Hippocampal formation (tissue), 2 donors: ENCODE data around the gene WHAMM.
"Not testable (repeated sequence)": the region's sequence is repeated elsewhere in the genome, so short reads cannot be mapped to it uniquely, and the experiment has no call there.

ENCODE experiments used
- DNase-seq, 2 donors: peaks; one replicate each; lab custom pipeline; 2025; lab: John Stamatoyannopoulos, UW

WHAMM gene

DNA sequence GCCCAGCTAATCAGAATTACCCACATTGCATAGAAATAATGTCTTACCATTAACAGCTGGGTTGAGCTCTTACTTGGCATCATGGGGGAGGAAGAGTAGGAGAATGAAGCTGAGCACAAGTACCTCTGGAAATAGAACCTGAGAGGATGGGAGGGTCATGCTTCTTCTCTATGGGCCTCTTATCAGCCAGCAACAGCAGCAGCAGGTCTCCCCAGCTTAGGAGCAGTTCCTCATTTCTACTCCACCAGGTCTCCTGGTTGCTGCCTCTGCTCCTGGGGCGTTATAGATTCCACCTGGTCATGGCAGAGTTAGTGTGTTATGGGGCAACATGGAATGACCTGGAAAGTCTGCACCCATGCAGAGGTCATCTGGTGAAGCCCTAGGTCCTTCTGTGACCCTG lies 6.9 kb upstream of the WHAMM start:
- no peak for DNase-seq

DNA sequence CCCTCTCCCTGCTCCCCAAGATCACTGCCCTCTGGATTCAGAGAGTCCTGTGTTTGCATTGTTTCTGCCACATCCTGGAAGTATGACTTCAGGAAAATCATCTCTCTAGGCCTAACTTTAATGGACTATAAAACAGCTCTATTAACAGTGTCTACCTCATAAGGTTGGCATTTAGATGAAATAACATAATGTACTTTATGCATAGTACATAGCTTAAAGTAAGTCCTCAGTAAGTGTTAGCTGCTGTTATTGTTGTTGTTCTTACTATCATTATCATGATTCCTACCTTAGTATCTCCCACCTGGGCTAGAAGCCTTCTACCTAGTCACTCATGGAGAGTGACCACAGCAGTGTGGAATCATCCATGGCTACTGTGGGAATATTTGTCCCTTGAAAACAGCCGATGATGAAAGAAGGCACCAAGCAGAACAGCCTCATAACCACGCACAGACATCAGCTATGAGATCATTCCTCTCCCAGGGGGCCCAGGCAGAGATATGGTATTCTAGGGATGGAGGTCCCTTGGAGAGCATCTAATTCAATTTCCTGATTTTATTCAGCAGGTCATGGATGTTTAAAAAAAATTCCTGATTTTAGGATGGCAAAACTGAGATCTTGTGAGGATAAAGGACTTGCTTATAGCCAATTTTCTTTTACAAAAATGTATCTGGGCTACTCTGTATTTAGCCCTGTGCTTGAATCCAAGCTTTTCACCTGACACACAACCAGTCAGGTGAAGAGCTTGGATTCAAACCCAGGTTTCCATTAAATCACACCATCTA lies 5.4 kb upstream of the WHAMM start:
- no peak for DNase-seq

DNA sequence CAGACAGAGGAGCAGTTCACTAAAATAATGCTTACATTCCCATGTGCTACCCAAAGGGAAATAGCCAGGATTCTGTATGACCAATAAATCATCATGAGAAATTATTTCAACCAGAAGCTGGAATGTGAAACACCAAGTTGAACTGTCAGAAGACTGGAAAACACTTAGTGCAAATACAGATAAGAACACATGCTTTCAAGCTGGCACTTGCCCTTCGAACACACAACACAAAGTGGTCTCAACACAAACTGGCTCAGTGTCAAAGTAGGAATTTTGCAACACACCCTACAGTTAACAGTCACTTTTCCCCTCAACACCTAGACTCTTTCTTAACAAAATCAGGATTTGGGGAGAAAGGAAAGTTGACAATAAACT lies 4.9 kb upstream of the WHAMM start:
- no peak for DNase-seq

DNA sequence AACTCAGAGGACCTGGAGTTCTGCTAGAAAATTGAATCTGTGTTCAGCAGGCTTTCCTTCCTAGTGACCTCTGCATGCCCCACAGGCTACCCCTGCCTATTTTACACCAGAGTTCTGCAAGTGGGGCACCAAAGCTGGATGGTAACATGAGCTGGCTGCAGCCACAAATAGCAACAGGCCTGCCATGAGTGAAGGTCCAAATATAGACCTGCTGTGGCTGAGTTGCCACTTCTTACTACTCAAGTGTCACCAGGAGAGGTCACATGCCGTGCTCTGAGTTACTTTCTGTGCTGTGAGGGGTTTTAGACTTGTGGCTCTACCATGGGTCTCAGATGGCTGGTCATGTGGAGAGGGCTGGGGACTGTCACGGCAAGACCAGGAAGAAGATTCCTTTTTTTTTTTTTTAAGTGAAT lies 3.4 kb upstream of the WHAMM start, which contains the start of gene FSD2:
TSS of gene FSD2 (minus strand) at position 76 of the 413 bp plus-strand sequence. CDS start 18,679 bp downstream, outside the sequence.
- DNase-seq, result no peak

DNA sequence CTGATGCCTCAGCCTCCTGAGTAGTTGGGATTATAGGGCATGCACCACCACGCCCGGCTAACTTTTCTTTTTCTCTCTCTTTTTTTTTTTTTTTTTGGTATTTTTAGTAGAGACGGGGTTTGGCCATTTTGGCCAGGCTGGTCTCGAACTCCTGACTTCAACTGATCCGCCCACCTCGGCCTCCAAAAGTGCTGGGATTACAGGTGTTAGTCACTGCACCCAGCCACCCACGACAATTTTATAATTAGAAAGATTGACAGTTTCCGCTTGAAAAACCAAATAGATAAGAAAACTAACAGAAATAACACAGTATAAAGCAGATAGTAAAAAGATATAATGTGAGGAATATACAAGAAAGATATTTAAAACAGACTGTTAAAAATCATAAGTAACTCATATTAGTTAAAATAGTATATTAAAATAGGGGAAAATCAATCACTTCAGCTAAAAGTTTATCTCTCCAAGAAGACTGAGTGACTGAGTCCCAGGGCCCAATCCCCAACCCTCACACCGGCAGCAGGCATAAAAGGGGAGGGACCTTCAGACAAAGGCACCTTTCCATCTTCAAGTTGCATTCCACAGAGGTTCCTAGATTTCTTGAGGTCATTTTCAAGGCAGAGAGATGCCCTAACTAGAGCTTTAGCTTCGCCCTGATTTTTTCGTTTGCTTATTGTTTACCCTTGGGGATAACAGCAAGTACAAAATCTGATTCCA lies 1.4 kb upstream of the WHAMM start:
- no peak for DNase-seq

DNA sequence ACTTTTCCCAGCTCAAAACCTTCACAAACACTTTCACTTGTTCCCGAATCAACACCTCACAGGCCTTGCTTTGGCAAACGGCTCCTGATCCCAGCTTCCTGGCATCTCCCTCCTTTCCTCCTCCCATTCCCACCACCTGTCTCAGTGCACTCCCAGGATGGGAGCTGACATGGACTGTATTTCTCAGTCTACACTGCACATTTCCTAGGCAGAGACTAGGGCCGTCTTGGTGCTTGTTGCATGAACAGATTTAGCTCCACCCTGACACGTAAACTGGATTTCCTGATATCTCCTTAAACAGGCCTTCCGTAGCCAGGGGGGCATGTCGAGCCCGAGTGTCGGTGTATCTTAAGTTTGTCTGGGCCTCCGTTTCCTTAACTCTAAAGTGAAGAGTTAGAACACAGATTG lies 790 bp upstream of the WHAMM start:
- DNase-seq, result no peak

DNA sequence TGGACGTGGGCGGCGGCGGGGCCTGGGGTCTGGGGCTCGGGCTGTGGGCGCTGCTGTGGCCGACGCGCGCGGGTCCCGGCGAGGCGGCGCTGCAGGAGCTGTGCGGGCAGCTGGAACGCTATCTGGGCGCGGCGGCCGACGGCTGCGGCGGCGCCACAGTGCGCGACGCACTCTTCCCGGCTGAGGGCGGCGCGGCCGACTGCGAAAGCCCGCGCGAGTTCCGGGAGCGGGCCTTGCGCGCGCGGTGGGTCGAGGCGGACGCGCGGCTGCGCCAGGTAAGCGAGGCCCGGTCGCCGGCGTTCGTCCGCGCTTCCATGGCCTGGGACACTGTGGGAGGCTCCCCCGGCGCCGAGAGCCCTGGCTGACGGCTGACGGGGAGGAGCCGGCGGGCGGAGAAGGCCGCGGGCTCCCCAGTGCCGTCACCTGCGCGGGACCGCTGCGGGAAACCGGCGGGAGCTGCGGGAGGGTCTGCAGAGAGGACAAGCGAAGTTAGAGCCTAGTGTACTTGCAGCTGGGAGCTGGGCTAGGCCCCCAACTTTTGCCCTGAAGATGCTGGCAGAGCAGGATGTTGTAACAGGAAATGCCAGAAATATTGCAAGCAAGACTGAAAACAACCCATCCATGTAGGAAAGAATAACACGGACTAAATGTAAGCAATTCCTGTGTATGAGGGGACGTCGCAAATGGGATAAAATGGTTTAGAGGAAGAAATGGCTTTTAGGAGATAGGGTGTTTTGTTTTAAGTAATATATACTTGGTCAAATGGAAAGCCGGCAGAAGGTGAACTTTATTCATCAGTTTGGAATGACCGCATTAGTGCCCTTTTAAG lies 847 bp downstream of the WHAMM start:
- no peak for DNase-seq

DNA sequence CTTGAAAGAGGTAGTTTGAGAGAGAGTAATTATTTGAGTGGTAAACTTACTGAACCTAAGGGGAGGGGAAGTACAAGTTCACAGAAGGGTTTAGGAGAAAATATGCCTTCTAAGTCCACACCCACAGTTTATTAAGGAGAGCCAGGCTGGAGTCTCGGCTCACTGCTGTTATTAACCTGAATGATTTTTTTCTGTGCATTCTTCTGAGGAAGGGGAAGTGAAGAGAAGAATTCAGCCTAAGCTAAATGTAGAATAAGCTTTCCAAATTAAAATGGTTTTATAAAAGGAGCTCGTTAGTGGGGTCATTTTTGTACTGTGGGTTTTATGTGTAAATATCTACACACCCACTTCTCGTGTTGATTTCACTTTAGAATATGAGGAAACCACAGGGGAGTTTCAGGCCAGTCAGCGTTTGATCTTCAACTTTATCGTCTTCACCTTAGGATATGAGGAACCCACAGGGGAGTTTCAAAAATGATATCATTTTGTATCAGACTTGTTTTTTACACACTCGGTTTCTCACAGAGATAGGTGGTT lies 1.5 kb downstream of the WHAMM start:
- DNase-seq, result no peak

DNA sequence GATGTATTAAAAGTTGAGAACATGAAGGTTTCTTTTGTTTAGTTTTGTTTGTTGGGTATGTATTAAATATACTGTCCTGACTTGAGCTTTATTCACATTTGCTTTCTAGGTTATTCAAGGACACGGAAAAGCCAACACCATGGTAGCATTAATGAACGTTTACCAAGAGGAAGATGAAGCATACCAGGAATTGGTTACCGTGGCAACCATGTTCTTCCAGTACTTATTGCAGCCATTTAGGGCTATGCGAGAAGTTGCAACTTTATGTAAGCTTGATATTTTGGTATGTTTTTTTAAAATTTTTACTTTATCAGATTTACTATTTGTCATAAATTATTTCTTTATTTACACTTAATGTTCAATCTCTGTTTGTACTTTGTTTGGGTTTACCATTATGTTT lies 3.6 kb downstream of the WHAMM start:
- DNase-seq, result no peak

DNA sequence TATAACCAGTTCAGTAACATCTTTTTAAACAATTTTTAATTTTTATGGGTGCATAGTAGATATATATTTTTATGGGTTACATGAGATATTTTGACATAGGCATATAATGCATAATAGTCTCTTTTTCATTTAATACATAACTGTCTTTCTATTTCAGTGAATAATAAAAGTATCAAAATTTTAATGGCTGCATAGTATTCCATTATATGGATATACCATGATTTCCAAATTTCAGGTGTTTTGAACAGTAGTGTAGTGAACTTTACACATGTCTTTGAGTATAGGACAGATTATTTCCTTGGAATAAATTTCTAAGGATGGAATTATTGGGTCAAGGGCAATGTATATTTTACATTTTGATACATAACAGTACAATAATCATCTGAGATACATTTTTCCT lies 10.7 kb downstream of the WHAMM start:
- no peak for DNase-seq

DNA sequence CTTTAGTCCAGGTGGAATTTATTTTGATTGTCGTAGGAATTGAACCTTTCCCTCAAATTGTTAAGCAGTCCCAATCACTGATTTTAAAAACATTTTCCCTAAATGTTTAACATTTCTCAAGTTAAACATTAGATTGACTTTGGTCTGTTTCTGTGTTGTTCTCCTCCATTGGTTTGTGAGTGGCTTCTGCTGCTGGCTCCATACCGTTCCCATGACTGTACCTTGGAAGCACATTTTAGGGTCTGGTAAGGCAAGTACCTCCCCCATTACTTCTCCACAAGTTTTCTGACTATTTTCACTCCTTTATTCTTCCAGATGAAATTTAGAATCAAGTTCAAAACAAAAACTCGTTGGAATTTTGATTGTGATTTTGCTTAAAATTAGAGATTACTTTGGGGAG lies 12.0 kb downstream of the WHAMM start:
- not testable (repeated sequence) for DNase-seq

DNA sequence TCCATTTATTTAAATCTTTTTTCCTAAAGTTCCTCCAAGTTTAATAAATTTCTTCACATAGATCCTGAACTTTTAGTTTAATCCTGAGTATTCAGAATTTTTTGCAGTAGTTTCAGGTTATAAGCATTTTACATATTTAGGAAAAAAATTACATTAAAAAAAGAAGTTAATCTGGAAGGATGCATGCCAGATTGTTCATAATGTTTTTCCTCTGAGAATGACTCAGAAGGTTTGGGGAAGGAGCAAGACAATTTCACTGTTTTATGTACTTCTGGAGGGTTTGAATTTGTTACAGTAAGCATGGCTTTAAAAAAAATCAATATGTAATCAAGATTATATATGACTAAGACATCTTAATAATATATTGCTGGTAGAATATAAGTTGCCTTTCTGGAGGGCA lies 12.4 kb downstream of the WHAMM start:
- not testable (repeated sequence) for DNase-seq

DNA sequence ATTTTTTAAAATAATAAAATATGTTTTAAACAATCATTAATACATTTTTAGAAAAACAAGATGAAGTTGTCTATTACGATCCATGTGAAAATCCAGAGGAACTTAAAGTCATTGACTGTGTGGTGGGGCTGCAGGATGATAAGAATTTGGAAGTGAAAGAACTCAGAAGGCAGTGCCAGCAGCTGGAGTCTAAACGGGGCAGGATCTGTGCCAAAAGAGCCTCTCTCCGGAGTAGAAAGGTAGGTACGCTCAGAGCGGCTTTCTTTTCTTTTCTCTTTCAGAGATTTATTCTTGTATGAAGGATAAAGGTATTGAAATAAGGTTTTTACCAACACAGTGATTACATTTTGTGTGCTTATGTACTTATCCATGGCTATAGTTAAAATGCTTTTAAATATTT lies 13.6 kb downstream of the WHAMM start:
- no peak for DNase-seq

DNA sequence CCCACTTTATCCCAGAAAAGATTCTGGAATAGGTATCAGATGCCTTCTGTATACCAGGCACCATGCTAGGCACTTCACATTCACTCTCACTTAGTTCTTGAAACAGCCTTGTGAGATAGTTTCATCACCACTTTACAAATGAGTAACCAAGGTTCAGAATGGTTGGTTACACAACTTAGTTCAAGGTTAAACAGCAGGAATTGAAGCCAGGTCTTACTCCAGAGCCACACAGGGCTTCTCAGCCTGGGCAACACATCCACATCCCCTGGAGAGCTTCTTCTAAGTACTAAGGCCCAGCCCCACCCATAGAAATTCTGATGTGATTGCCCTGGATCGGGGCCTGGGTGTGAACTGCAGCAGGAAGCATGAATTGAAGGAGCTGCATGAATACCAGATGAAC lies 18.6 kb downstream of the WHAMM start:
- no peak for DNase-seq

DNA sequence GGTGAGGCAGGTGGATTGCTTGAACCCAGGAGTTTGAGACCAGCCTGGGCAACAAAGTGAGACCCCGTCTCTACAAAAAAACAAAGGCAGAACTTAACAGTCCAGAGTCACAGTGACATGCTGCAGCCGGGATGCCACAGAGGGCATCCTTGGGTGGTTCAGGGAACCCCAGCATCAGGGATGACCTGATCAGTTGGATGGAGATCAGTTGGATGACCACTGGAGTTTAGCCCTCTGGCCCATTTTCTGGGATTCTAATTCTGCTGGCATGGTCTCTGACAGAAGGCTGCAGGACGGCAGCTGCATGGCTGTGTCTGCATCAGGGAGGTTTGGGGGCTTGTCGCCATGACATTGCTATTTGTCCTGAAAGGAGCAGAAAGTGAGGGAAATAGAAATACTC lies 19.8 kb downstream of the WHAMM start:
- no peak for DNase-seq

DNA sequence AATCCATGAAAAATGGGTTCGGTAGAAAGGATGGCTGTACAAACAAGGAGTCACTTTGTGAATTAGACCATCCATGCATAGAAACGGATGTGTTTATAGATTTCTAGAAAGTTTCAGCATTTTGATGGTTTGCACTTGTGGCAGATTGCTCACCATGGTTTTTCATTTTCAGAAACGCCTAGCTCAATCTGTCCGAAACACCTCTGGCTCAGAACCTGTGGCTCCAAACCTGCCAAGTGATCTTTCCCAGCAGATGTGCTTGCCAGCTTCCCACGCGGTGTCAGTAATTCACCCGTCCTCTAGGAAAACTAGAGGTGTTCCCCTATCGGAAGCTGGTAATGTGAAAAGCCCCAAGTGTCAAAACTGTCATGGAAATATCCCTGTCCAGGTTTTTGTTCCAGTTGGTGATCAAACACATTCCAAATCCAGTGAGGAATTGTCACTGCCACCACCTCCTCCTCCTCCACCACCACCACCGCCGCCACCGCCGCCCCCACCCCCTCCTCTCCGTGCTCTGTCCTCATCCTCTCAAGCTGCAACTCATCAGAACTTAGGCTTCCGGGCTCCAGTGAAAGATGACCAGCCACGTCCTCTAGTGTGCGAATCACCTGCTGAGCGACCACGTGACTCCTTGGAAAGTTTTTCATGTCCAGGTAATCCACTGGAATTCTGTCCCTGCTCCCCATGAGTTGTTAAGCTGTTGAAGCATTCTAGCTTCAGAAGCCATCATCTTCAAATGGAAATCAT lies 21.2 kb downstream of the WHAMM start:
- no peak for DNase-seq

DNA sequence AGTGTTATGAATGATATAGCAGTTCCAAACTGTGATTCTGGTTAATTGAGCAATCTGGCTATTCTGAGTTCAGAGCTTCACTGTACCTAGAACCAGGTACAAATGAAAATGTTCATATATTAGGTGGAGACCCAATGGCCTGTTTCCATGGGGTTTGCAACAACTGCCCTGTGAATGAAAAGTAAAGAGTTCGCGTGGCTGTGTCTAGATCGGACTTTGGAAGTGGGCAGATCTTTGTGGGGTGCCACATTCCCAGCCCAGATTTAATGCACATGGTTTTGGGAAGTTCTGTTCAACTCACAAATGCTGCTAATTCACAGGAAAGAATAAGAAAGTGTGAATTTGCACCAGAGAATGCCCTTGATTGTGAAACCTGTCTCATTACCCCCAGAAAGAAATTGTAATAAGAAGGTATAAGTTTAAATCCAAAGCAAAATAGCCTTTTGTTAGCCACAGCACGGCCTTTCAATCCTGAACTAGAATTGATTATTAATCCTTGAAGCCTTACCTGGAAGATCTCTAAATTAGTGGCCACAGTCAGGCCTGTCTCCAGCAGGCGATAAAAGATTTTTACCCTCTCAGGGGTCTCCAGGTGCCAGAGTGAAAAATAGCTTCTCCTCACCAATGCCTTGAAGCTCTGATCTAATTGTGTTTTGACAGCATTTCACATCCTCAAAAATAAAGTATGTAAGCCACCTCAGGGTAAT lies 22.6 kb downstream of the WHAMM start:
- DNase-seq, result no peak

DNA sequence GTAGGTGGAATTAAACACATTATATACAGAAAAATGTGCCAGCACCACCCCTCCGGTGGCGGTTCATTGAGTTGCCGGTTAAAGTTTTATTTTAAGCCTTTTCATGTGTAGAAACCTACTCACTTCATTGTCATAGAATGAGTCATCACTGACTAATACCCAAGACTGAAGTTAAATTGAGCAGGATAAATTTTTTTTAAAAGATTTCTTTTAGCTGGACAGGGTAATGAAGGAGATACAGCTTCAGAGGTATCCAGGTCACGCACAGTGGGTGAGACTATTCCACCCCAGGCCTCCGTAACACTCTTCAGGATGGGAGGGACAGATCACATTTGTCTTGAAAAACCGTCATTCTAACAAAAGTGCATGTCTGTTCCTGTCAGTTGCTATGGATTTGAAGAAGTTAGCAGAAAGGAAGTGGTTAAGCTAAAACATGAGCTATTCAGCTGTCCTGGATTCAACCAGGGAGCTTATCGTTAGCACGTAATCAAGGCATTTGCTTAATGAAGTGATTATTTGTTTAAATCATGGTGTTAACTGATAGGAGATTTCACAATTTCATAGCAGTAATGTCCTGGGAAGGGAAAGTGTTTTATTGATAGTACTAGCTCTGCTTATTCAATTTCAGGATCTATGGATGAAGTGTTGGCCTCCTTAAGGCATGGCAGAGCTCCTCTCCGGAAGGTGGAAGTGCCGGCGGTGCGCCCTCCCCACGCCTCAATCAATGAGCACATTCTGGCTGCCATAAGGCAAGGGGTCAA lies 23.4 kb downstream of the WHAMM start:
- DNase-seq, result no peak

DNA sequence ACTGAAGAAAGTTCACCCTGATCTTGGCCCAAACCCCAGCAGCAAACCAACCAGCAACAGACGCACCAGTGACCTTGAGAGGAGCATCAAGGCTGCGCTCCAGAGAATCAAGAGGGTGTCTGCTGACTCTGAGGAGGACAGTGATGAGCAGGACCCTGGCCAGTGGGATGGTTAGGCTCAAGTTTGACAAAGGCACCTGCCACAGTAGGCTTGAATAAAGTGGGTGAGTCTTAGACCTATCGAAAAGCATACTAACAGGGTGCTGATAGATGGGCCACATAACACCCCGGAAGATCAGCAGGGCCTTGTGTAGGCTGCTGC lies 23.9 kb downstream of the WHAMM start:
- DNase-seq, result no peak

DNA sequence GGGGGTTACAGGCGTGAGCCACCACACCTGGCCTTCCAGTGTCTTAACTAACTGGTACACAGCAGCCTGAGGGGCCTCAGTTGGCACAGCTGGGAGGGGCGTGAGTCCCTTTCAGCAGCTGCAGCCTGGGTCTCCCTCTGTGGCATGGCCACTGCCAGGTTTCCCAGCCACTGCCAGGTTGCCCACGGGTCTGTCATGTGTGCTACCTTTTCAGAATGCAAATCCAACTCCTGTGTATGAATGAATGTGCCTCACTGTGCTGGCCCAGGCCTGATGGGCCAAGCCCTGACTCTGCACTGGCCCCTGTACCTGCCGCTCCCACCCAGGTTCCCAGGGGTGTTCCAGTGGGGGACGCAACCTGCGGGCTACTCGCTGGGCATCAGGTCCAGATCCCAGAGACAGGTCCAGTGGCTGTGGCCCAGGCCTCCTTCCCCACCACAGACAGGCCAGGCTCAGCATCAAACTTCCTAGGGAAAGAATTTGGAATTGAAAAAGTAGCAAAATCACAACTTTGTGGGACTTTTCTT lies 26.0 kb downstream of the WHAMM start:
- DNase-seq, result no peak
